GM23338 (cell line): ENCODE results near the gene FHAD1. TPM values are rescaled to one million over a fixed set of nuclear protein-coding genes. Genes with fewer than 3 reads are reported as not detected.

Experiments used
- ATAC-seq: fragments of 200-7000 bp; cut with Tn5 transposase; 3 replicates; pipeline ENCODE4 v1.9.1; 2020
- DNase-seq: peaks from one replicate; pipeline ENCODE4 v3.0.0-alpha.2; 2015; ENCODE audit warnings: low spot score
- H2AFZ ChIP-seq: fragments of 200-600 bp; sonication (generic); 2 replicates; pipeline ENCODE4 v1.8.0; 2016; ENCODE audit warnings: antibody characterized with exemption, mild to moderate bottlenecking, moderate library complexity
- H3F3A ChIP-seq: fragments of 200-600 bp; sonication (generic); replicated peaks from 2 replicates; pipeline ENCODE4 v1.8.0; 2017; ENCODE audit warnings: antibody characterized with exemption, mixed run types, low read depth
- H3K27ac ChIP-seq: fragments of 200-600 bp; sonication (generic); 2 replicates; pipeline ENCODE4 v1.6.1; 2016; ENCODE audit warnings: low read depth
- H3K27me3 ChIP-seq: fragments of 200-600 bp; sonication (generic); 2 replicates; pipeline ENCODE4 v1.8.0; 2016; ENCODE audit warnings: mild to moderate bottlenecking, mixed run types, moderate library complexity; ENCODE audit not compliant: insufficient read depth
- H3K36me3 ChIP-seq: fragments of 200-600 bp; sonication (generic); 2 replicates; pipeline ENCODE4 v1.8.0; 2016; ENCODE audit warnings: mild to moderate bottlenecking; ENCODE audit not compliant: insufficient read depth
- H3K4me1 ChIP-seq: fragments of 200-600 bp; sonication (generic); 2 replicates; pipeline ENCODE4 v1.8.0; 2016; ENCODE audit warnings: mild to moderate bottlenecking, moderate library complexity; ENCODE audit not compliant: insufficient read depth
- H3K4me2 ChIP-seq: fragments of 200-600 bp; sonication (generic); 2 replicates; pipeline ENCODE4 v1.7.1; 2017; ENCODE audit warnings: mixed run types
- H3K4me3 ChIP-seq: fragments of 200-600 bp; sonication (generic); 2 replicates; pipeline ENCODE4 v1.6.1; 2016; ENCODE audit warnings: mixed run types
- H3K79me2 ChIP-seq: fragments of 200-600 bp; sonication (generic); replicated peaks from 2 replicates; pipeline ENCODE4 v1.8.0; 2017; ENCODE audit warnings: mild to moderate bottlenecking; ENCODE audit not compliant: insufficient read depth
- H3K9me2 ChIP-seq: fragments of 200-600 bp; sonication (generic); 2 replicates; pipeline ENCODE4 v1.8.0; 2017; ENCODE audit not compliant: insufficient read depth
- H4K20me1 ChIP-seq: fragments of 200-600 bp; sonication (generic); replicated peaks from 2 replicates; pipeline ENCODE4 v1.8.0; 2017; ENCODE audit warnings: mild to moderate bottlenecking; ENCODE audit not compliant: insufficient read depth
- H3K27ac Mint-ChIP-seq: 2 replicates; pipeline ENCODE4 v1.8.0; 2020; ENCODE audit warnings: inconsistent platforms, mild to moderate bottlenecking, moderate library complexity, mixed read lengths
- H3K27me3 Mint-ChIP-seq: 3 replicates; pipeline ENCODE4 v1.8.0; 2022; ENCODE audit warnings: low read depth, mild to moderate bottlenecking, moderate library complexity, mixed read lengths, inconsistent platforms; ENCODE audit not compliant: insufficient read depth, poor library complexity
- H3K36me3 Mint-ChIP-seq: 3 replicates; pipeline ENCODE4 v1.8.0; 2021; ENCODE audit warnings: low read depth, mild to moderate bottlenecking, inconsistent platforms, moderate library complexity, mixed read lengths
- H3K4me1 Mint-ChIP-seq: 3 replicates; pipeline ENCODE4 v1.8.0; 2020; ENCODE audit warnings: mild to moderate bottlenecking, inconsistent platforms, mixed read lengths
- H3K4me3 Mint-ChIP-seq: 3 replicates; pipeline ENCODE4 v1.8.0; 2021; ENCODE audit warnings: moderate library complexity, mild to moderate bottlenecking, inconsistent platforms, mixed read lengths
- H3K9me3 Mint-ChIP-seq: 3 replicates; pipeline ENCODE4 v1.8.0; 2020; ENCODE audit warnings: moderate library complexity, mild to moderate bottlenecking, inconsistent platforms, mixed read lengths
- EZH2phosphoT487 ChIP-seq: fragments of 200-600 bp; sonication (generic); IDR thresholded peaks from one replicate; pipeline ENCODE4 v1.8.1; 2018; ENCODE audit warnings: antibody characterized with exemption; ENCODE audit not compliant: unreplicated experiment
- JUNB ChIP-seq: IDR thresholded peaks from one replicate; pipeline ENCODE4 v1.6.1; 2016; ENCODE audit warnings: antibody characterized with exemption; ENCODE audit not compliant: unreplicated experiment
- NANOG ChIP-seq: IDR thresholded peaks from 2 replicates; pipeline ENCODE4 v1.6.1; 2016; ENCODE audit warnings: antibody characterized with exemption, borderline replicate concordance
- POLR2AphosphoS5 ChIP-seq: IDR thresholded peaks from 2 replicates; pipeline ENCODE4 v1.6.1; 2016; ENCODE audit warnings: antibody characterized with exemption, low read depth
- ZNF114 ChIP-seq: fragments of 250-450 bp; sonication (Bioruptor Pico); IDR thresholded peaks from 2 replicates; pipeline ENCODE4 v1.5.0; 2020; ENCODE audit warnings: mild to moderate bottlenecking, moderate library complexity
- ZNF331 ChIP-seq: fragments of 250-450 bp; sonication (Bioruptor Pico); IDR thresholded peaks from 2 replicates; pipeline ENCODE4 v1.5.0; 2020; ENCODE audit warnings: low read depth, mild to moderate bottlenecking, moderate library complexity
- polyA plus RNA-seq: library from polyadenylated mRNA; unstranded; fragments of >200 nt; fragmentation: Nextera tagmentation; extraction: Ambion mirVana; gene quantifications from 2 replicates; pipeline ENCODE4 v1.2.1, GENCODE V29; 2016
- total RNA-seq: library from RNA; depleted of rRNA; stranded (reverse); fragments of >200 nt; shearing (Covaris generic); gene quantifications from 2 replicates; pipeline ENCODE4 v1.2.3, GENCODE V29; 2014
- TF ChIP-seq, protein P1 (sequence below): IDR thresholded peaks from 2 replicates; pipeline ENCODE4 v1.6.1; 2016; ENCODE audit warnings: antibody characterized with exemption
- TF ChIP-seq, protein P2 (sequence below): fragments of 250-450 bp; sonication (Bioruptor Pico); IDR thresholded peaks from 2 replicates; pipeline ENCODE4 v1.5.0; 2020; ENCODE audit warnings: mild to moderate bottlenecking, moderate library complexity
- TF ChIP-seq, protein P3 (sequence below): IDR thresholded peaks from one replicate; pipeline ENCODE4 v1.6.1; 2018; ENCODE audit warnings: antibody characterized with exemption; ENCODE audit not compliant: unreplicated experiment

Gene FHAD1
- total and polyA plus RNA-seq, 2 experiments from 2014 or later = 1.8 to 3.3 TPM

DNA sequence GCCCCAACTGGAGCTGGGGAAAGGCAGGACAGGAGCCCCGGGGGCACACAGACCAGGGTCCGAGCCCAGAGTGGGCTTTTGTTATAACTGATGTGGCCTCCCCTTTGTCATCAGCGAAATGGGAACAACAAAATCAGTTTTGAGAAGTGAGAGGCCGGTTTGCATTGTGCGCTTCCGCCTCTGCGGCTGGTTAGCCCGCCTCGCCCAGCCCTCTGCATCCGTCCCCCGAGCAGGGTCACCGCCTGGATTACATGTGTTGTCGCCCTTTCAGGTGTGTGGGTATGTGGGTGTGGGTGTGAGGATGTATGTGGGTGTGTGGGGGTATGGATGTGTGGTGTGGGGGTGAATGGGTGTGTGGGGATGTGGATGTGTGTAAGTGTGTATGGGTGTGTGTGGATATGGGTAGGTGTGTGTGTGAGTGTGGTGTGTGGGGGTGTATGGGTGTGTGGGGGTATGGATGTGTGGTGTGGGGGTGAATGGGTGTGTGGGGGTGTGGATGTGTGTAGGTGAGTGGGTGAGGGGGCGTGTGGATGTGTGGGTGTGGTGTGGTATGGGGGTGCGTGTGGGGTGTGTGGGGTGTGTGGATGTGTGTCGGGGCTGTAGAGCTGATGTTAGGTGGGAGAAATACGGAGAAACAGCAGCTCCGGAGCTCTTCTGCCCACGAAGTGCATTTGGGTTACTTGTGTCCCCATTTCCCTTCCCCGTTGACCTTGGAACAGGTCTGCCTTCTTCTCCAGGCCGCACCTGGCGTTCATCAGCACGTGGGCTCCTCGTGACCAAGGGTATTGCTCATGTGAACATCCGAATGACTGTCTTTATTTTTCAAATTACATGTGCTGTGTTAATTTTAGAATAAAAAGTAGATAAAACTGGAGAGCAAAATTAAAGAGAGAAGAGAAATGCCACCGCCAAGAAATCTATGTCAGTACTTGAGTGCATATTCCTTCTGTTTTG lies 67.6 kb downstream of the FHAD1 start:
- no peak overlapping the region for H3K4me3 Mint-ChIP-seq
- Histone ChIP-seq H3K9me2 (no peaks in the 10 kb centered on the region), H4K20me1 (no peaks in the 10 kb centered on the region), H3K4me3 (no peak overlapping the region), H2AFZ (no peak overlapping the region), H3K27ac (no peak overlapping the region), H3F3A (no peaks in the 10 kb centered on the region), H3K27me3 (no peaks in the 10 kb centered on the region), H3K79me2 (no peaks in the 10 kb centered on the region), H3K4me2 (no peak overlapping the region), H3K36me3 (no peaks in the 10 kb centered on the region), H3K4me1 (no peaks in the 10 kb centered on the region)
- no peaks in the 10 kb centered on the region for H3K36me3 Mint-ChIP-seq
- DNase-seq = no peak
- no peak overlapping the region for H3K27ac Mint-ChIP-seq
- TF ChIP-seq, protein P1, sequence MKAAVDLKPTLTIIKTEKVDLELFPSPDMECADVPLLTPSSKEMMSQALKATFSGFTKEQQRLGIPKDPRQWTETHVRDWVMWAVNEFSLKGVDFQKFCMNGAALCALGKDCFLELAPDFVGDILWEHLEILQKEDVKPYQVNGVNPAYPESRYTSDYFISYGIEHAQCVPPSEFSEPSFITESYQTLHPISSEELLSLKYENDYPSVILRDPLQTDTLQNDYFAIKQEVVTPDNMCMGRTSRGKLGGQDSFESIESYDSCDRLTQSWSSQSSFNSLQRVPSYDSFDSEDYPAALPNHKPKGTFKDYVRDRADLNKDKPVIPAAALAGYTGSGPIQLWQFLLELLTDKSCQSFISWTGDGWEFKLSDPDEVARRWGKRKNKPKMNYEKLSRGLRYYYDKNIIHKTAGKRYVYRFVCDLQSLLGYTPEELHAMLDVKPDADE = no peak
- TF ChIP-seq ZNF331 (CRISPR knock-in tag) (no peak), ZNF114 (CRISPR knock-in tag) (no peak), EZH2phosphoT487 (no peak), NANOG (no peak), POLR2AphosphoS5 (no peak), JUNB (no peak)
- TF ChIP-seq, protein P2, sequence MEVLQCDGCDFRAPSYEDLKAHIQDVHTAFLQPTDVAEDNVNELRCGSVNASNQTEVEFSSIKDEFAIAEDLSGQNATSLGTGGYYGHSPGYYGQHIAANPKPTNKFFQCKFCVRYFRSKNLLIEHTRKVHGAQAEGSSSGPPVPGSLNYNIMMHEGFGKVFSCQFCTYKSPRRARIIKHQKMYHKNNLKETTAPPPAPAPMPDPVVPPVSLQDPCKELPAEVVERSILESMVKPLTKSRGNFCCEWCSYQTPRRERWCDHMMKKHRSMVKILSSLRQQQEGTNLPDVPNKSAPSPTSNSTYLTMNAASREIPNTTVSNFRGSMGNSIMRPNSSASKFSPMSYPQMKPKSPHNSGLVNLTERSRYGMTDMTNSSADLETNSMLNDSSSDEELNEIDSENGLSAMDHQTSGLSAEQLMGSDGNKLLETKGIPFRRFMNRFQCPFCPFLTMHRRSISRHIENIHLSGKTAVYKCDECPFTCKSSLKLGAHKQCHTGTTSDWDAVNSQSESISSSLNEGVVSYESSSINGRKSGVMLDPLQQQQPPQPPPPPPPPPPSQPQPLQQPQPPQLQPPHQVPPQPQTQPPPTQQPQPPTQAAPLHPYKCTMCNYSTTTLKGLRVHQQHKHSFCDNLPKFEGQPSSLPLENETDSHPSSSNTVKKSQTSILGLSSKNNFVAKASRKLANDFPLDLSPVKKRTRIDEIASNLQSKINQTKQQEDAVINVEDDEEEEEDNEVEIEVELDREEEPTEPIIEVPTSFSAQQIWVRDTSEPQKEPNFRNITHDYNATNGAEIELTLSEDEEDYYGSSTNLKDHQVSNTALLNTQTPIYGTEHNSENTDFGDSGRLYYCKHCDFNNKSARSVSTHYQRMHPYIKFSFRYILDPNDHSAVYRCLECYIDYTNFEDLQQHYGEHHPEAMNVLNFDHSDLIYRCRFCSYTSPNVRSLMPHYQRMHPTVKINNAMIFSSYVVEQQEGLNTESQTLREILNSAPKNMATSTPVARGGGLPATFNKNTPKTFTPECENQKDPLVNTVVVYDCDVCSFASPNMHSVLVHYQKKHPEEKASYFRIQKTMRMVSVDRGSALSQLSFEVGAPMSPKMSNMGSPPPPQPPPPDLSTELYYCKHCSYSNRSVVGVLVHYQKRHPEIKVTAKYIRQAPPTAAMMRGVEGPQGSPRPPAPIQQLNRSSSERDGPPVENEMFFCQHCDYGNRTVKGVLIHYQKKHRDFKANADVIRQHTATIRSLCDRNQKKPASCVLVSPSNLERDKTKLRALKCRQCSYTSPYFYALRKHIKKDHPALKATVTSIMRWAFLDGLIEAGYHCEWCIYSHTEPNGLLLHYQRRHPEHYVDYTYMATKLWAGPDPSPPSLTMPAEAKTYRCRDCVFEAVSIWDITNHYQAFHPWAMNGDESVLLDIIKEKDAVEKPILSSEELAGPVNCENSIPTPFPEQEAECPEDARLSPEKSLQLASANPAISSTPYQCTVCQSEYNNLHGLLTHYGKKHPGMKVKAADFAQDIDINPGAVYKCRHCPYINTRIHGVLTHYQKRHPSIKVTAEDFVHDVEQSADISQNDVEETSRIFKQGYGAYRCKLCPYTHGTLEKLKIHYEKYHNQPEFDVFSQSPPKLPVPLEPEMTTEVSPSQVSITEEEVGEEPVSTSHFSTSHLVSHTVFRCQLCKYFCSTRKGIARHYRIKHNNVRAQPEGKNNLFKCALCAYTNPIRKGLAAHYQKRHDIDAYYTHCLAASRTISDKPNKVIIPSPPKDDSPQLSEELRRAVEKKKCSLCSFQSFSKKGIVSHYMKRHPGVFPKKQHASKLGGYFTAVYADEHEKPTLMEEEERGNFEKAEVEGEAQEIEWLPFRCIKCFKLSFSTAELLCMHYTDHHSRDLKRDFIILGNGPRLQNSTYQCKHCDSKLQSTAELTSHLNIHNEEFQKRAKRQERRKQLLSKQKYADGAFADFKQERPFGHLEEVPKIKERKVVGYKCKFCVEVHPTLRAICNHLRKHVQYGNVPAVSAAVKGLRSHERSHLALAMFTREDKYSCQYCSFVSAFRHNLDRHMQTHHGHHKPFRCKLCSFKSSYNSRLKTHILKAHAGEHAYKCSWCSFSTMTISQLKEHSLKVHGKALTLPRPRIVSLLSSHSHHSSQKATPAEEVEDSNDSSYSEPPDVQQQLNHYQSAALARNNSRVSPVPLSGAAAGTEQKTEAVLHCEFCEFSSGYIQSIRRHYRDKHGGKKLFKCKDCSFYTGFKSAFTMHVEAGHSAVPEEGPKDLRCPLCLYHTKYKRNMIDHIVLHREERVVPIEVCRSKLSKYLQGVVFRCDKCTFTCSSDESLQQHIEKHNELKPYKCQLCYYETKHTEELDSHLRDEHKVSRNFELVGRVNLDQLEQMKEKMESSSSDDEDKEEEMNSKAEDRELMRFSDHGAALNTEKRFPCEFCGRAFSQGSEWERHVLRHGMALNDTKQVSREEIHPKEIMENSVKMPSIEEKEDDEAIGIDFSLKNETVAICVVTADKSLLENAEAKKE (CRISPR knock-in tag) = no peak
- TF ChIP-seq, protein P3, sequence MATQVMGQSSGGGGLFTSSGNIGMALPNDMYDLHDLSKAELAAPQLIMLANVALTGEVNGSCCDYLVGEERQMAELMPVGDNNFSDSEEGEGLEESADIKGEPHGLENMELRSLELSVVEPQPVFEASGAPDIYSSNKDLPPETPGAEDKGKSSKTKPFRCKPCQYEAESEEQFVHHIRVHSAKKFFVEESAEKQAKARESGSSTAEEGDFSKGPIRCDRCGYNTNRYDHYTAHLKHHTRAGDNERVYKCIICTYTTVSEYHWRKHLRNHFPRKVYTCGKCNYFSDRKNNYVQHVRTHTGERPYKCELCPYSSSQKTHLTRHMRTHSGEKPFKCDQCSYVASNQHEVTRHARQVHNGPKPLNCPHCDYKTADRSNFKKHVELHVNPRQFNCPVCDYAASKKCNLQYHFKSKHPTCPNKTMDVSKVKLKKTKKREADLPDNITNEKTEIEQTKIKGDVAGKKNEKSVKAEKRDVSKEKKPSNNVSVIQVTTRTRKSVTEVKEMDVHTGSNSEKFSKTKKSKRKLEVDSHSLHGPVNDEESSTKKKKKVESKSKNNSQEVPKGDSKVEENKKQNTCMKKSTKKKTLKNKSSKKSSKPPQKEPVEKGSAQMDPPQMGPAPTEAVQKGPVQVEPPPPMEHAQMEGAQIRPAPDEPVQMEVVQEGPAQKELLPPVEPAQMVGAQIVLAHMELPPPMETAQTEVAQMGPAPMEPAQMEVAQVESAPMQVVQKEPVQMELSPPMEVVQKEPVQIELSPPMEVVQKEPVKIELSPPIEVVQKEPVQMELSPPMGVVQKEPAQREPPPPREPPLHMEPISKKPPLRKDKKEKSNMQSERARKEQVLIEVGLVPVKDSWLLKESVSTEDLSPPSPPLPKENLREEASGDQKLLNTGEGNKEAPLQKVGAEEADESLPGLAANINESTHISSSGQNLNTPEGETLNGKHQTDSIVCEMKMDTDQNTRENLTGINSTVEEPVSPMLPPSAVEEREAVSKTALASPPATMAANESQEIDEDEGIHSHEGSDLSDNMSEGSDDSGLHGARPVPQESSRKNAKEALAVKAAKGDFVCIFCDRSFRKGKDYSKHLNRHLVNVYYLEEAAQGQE = no peak
- no peaks in the 10 kb centered on the region for H3K9me3 Mint-ChIP-seq
- peaks cover 3% of the 10 kb centered on the region for H3K27me3 Mint-ChIP-seq
- no peak for ATAC-seq
- H3K4me1 Mint-ChIP-seq = peaks cover 6% of the 10 kb centered on the region; the same call in 2 of the 3 replicates
